HepG2 (cell line): ENCODE data around the gene OS9. TPM values are rescaled to one million over a fixed set of nuclear protein-coding genes. Genes with fewer than 3 reads are reported as not detected.
A peak's percentile ranks its signal among the peaks of the same experiment; 100 is the strongest.

Experiments
- ATF7-NPFF ChIP-seq: sonication (generic); formaldehyde crosslinking; IDR thresholded peaks from 2 replicates; pipeline ENCODE4 v1.8.1; 2023; ENCODE audit warnings: mild to moderate bottlenecking, low read depth, missing genetic modification reagents, moderate library complexity
- CBX2 ChIP-seq, 2 experiments: fragments of 200-600 bp in 1 of 2; sonication (generic); formaldehyde crosslinking in 1 of 2; IDR thresholded peaks; 2 replicates each; pipeline versions ENCODE4 v1.7.0 to v1.8.1; 2018 to 2022; ENCODE audit warnings: low read depth in 2 of 2, low read length in 1 of 2, mild to moderate bottlenecking in 1 of 2, missing genetic modification reagents in 1 of 2
- CENPBD1 ChIP-seq: sonication (generic); formaldehyde crosslinking; IDR thresholded peaks from 2 replicates; pipeline ENCODE4 v1.8.0; 2022; ENCODE audit warnings: missing genetic modification reagents, low read depth, mild to moderate bottlenecking, borderline replicate concordance
- CHD2 ChIP-seq: IDR thresholded peaks from 2 replicates; pipeline ENCODE4 v1.6.1; 2011; ENCODE audit warnings: low read depth, low read length, improper control_type of control experiment
- ISL2 ChIP-seq: sonication (generic); formaldehyde crosslinking; IDR thresholded peaks from 2 replicates; pipeline ENCODE4 v1.5.0; 2020; ENCODE audit warnings: missing genetic modification reagents
- KLF12 ChIP-seq: sonication (generic); formaldehyde crosslinking; IDR thresholded peaks from 2 replicates; pipeline ENCODE4 v1.4.0; 2020; ENCODE audit warnings: missing genetic modification reagents, borderline replicate concordance
- LBX2 ChIP-seq: sonication (generic); formaldehyde crosslinking; IDR thresholded peaks from 2 replicates; pipeline ENCODE4 v1.5.0; 2020; ENCODE audit warnings: missing genetic modification reagents, mild to moderate bottlenecking, borderline replicate concordance
- NFIB ChIP-seq: sonication (generic); formaldehyde crosslinking; IDR thresholded peaks from 2 replicates; pipeline ENCODE4 v1.9.0; 2021; ENCODE audit warnings: missing genetic modification reagents, mild to moderate bottlenecking, borderline replicate concordance
- NR0B2 ChIP-seq: sonication (generic); formaldehyde crosslinking; IDR thresholded peaks from 2 replicates; pipeline ENCODE4 v1.4.0; 2020; ENCODE audit warnings: mild to moderate bottlenecking, missing genetic modification reagents
- POLR2AphosphoS2 ChIP-seq: IDR thresholded peaks from 2 replicates; pipeline ENCODE4 v1.6.1; 2011; ENCODE audit warnings: low read depth, low read length, improper control_type of control experiment
- REPIN1 ChIP-seq: sonication (generic); formaldehyde crosslinking; IDR thresholded peaks from 2 replicates; pipeline ENCODE4 v1.8.0; 2022; ENCODE audit warnings: missing genetic modification reagents, low read depth, mild to moderate bottlenecking, borderline replicate concordance
- RNF2 ChIP-seq: fragments of 450-650 bp; conservative IDR thresholded peaks from 2 replicates; pipeline ENCODE4 v1.6.1; 2016; ENCODE audit warnings: low read depth
- SMAD3 ChIP-seq: sonication (generic); formaldehyde crosslinking; IDR thresholded peaks from 2 replicates; pipeline ENCODE4 v1.4.0; 2020; ENCODE audit warnings: missing genetic modification reagents
- ZNF276 ChIP-seq: sonication (generic); formaldehyde crosslinking; IDR thresholded peaks from 2 replicates; pipeline ENCODE4 v1.4.0; 2020; ENCODE audit warnings: mild to moderate bottlenecking, low read depth, missing genetic modification reagents
- ZNF333 ChIP-seq: sonication (generic); formaldehyde crosslinking; IDR thresholded peaks from 2 replicates; pipeline ENCODE4 v1.4.0; 2020; ENCODE audit warnings: mild to moderate bottlenecking, missing genetic modification reagents, borderline replicate concordance
- ZNF362 ChIP-seq: sonication (generic); formaldehyde crosslinking; IDR thresholded peaks from 2 replicates; pipeline ENCODE4 v1.4.0; 2020; ENCODE audit warnings: missing genetic modification reagents, mild to moderate bottlenecking, borderline replicate concordance
- ZNF367 ChIP-seq: sonication (generic); formaldehyde crosslinking; IDR thresholded peaks from 2 replicates; pipeline ENCODE4 v1.4.0; 2020; ENCODE audit warnings: missing genetic modification reagents, borderline replicate concordance
- polyA plus RNA-seq, 8 experiments: library from polyadenylated mRNA; depleted of rRNA in 3 of 8; stranded (reverse) in 7 of 8; unstranded in 1 of 8; fragments of >200 nt; fragmentation: Illumina TruSeq in 4 of 8; extraction: Trizol in 4 of 8; gene quantifications; 2 replicates each; pipeline versions ENCODE4 v1.2.1 to v1.2.3, GENCODE V29; 2011 to 2016; ENCODE audit warnings: low read depth in 4 of 8, missing spikeins in 1 of 8, mixed read lengths in 1 of 8; ENCODE audit not compliant: insufficient read depth in 1 of 8
- total RNA-seq, 5 experiments: library from RNA; depleted of rRNA; stranded (reverse); fragments of >200 nt; fragmentation: Illumina TruSeq; extraction: Trizol; gene quantifications; 2 replicates each; pipeline ENCODE4 v1.2.3, GENCODE V29; 2016; ENCODE audit warnings: low read depth in 1 of 5
- TF ChIP-seq, protein P1 (sequence below): sonication (generic); formaldehyde crosslinking; IDR thresholded peaks from 2 replicates; pipeline ENCODE4 v1.8.1; 2023; ENCODE audit warnings: mild to moderate bottlenecking, inconsistent platforms, moderate library complexity, missing genetic modification reagents, borderline replicate concordance
- TF ChIP-seq, protein P2 (sequence below): sonication (generic); formaldehyde crosslinking; IDR thresholded peaks from 2 replicates; pipeline ENCODE4 v1.4.0; 2020; ENCODE audit warnings: mild to moderate bottlenecking, missing genetic modification reagents

OS9 gene
- total and polyA plus RNA-seq, 2 of the 13 experiments (the other 11 are each of a cell fraction or from before 2014, with no cell fraction given): 156 to 206 TPM

DNA sequence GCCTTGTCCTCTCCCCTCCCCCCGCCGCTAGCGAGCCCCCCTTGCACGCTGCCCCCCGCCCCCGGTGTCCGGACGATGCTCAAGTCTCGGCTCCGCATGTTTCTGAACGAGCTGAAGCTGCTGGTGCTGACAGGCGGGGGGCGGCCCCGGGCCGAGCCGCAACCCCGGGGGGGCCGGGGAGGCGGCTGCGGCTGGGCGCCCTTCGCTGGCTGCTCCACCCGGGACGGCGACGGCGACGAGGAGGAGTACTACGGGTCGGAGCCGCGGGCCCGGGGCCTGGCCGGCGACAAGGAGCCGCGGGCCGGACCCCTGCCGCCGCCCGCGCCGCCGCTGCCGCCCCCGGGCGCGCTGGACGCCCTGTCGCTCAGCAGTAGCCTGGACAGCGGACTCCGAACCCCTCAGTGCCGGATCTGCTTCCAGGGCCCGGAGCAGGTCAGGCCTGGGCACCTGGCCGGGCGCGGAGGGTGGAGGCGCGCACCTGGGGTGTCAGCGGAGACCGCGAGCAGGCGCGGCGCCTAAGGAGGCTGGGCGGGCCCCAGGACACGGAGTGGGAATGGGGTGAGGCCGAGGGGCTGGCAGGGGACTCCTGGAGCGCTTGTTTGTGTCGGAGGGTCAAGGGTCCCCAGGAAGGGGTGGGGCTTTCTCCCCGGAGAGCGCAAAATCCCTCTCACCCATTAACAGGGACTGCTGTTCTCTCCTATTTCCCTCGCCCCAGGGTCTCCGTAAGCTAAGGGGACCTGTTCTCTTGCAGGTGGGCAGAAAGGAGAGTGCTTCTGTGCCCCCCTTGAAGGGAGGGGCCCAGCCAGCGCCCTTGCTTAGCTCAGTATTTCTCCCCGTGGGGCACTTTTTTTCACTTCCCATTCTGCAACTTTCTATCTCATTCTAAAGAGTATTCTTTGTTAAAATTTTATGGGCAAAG, 61.8 kb downstream of the OS9 start (continued):
- no peak for TF ChIP-seq ZNF362
- TF ChIP-seq RNF2: no peak
- TF ChIP-seq KLF12 (CRISPR knock-in tag): no peak
- no peak for TF ChIP-seq CBX2 (IDR thresholded peaks at IDR 0.05; ENCODE audit: low read depth, low read length)
- no peak for TF ChIP-seq CBX2 (CRISPR knock-in tag; IDR thresholded peaks at IDR 0.05; ENCODE audit: low read depth)
- no peak for TF ChIP-seq ISL2 (CRISPR knock-in tag)
- TF ChIP-seq CHD2: no peak
- no peak for TF ChIP-seq POLR2AphosphoS2
- TF ChIP-seq NR0B2: no peak
- no peak for TF ChIP-seq ZNF276 (CRISPR knock-in tag)
- TF ChIP-seq, protein P1, sequence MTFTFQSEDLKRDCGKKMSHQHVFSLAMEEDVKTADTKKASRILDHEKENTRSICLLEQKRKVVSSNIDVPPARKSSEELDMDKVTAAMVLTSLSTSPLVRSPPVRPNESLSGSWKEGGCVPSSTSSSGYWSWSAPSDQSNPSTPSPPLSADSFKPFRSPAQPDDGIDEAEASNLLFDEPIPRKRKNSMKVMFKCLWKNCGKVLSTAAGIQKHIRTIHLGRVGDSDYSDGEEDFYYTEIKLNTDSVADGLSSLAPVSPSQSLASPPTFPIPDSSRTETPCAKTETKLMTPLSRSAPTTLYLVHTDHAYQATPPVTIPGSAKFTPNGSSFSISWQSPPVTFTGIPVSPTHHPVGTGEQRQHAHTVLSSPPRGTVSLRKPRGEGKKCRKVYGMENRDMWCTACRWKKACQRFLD (CRISPR knock-in tag): no peak
- TF ChIP-seq ZNF367 (CRISPR knock-in tag): no peak
- no peak for TF ChIP-seq LBX2 (CRISPR knock-in tag)
- no peak for TF ChIP-seq REPIN1 (CRISPR knock-in tag)
- no peak for TF ChIP-seq NFIB (CRISPR knock-in tag)
- TF ChIP-seq ATF7-NPFF (CRISPR knock-in tag): peak; percentile 59; the same call in 1 of the 2 replicates
- TF ChIP-seq ZNF333: peak; percentile 70; the same call in 1 of the 2 replicates
- TF ChIP-seq SMAD3 (CRISPR knock-in tag): no peak
- TF ChIP-seq CENPBD1 (CRISPR knock-in tag): no peak
- TF ChIP-seq, protein P2, sequence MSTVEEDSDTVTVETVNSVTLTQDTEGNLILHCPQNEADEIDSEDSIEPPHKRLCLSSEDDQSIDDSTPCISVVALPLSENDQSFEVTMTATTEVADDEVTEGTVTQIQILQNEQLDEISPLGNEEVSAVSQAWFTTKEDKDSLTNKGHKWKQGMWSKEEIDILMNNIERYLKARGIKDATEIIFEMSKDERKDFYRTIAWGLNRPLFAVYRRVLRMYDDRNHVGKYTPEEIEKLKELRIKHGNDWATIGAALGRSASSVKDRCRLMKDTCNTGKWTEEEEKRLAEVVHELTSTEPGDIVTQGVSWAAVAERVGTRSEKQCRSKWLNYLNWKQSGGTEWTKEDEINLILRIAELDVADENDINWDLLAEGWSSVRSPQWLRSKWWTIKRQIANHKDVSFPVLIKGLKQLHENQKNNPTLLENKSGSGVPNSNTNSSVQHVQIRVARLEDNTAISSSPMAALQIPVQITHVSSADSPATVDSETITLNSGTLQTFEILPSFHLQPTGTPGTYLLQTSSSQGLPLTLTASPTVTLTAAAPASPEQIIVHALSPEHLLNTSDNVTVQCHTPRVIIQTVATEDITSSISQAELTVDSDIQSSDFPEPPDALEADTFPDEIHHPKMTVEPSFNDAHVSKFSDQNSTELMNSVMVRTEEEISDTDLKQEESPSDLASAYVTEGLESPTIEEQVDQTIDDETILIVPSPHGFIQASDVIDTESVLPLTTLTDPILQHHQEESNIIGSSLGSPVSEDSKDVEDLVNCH (CRISPR knock-in tag): no peak
